Measurements from ENCODE around the gene TMCO2.

GRCh38 chr1:40270152-40270834, 22.6 kb downstream of the TMCO2 start:
- TF ChIP-seq CTCF (IDR thresholded peaks at IDR 0.05; ENCODE audit: low read depth, low read length, poor library complexity, severe bottlenecking) (no peak), EZH2phosphoT487 (IDR thresholded peaks at IDR 0.05; ENCODE audit: borderline replicate concordance, low read length) (no peak)
